NT2/D1 (cell line): ENCODE data around the gene RIMBP2.

Experiments used
- SUZ12 ChIP-seq: IDR thresholded peaks from 2 replicates; pipeline ENCODE4 v1.6.1; 2011; ENCODE audit not compliant: insufficient read length, insufficient read depth; ENCODE audit errors: extremely low read depth
- YY1 ChIP-seq: IDR thresholded peaks from 2 replicates; pipeline ENCODE4 v1.6.1; 2011; ENCODE audit not compliant: insufficient read length, insufficient read depth
- ZNF274 ChIP-seq: IDR thresholded peaks from 2 replicates; pipeline ENCODE4 v1.6.1; 2011; ENCODE audit warnings: mild to moderate bottlenecking, low read depth, low read length

- TF ChIP-seq YY1: no peak
- TF ChIP-seq ZNF274: no peak
- no peak for TF ChIP-seq SUZ12
These were observed 279.2 kb downstream of the RIMBP2 start for GRCh38 chr12:130436741-130437501.
